Karpas-422 (cell line): ENCODE data around the gene OMG. TPM values are rescaled to one million over a fixed set of nuclear protein-coding genes. Genes with fewer than 3 reads are reported as not detected.
"Not testable (repeated sequence)": the region's sequence is repeated elsewhere in the genome, so short reads cannot be mapped to it uniquely, and the experiment has no call there.

Experiments used
- DNase-seq: peaks from one replicate; pipeline ENCODE4 v3.0.0-alpha.2; 2015
- H2AFZ ChIP-seq: fragments of 200-600 bp; sonication (generic); 2 replicates; pipeline ENCODE4 v1.6.1; 2014; ENCODE audit warnings: antibody characterized with exemption, low read length, mixed read lengths
- H3K27ac ChIP-seq: fragments of 200-600 bp; sonication (generic); 2 replicates; pipeline ENCODE4 v1.5.1; 2014; ENCODE audit warnings: mild to moderate bottlenecking, low read length, moderate library complexity
- H3K27me3 ChIP-seq: fragments of 200-600 bp; sonication (generic); 2 replicates; pipeline ENCODE4 v1.6.1; 2014; ENCODE audit warnings: low read length, mixed read lengths
- H3K36me3 ChIP-seq: fragments of 200-600 bp; sonication (generic); 2 replicates; pipeline ENCODE4 v1.6.1; 2014; ENCODE audit warnings: low read length, mixed read lengths; ENCODE audit not compliant: insufficient read depth
- H3K4me1 ChIP-seq: fragments of 200-600 bp; sonication (generic); 2 replicates; pipeline ENCODE4 v1.6.1; 2014; ENCODE audit warnings: mild to moderate bottlenecking, low read length, mixed read lengths
- H3K4me2 ChIP-seq: fragments of 200-600 bp; sonication (generic); 2 replicates; pipeline ENCODE4 v1.6.1; 2014; ENCODE audit warnings: low read length, low read depth, mild to moderate bottlenecking; ENCODE audit not compliant: poor library complexity, severe bottlenecking
- H3K4me3 ChIP-seq: fragments of 200-600 bp; sonication (generic); 2 replicates; pipeline ENCODE4 v1.5.1; 2014; ENCODE audit warnings: mild to moderate bottlenecking, antibody characterized with exemption, low read length, mixed read lengths
- H3K79me2 ChIP-seq: fragments of 200-600 bp; sonication (generic); 2 replicates; pipeline ENCODE4 v1.6.1; 2014; ENCODE audit warnings: mild to moderate bottlenecking, low read length, mixed read lengths
- H3K9ac ChIP-seq: fragments of 200-600 bp; sonication (generic); 2 replicates; pipeline ENCODE4 v1.6.0; 2014; ENCODE audit warnings: low read length
- H3K9me2 ChIP-seq: fragments of 200-600 bp; sonication (generic), shearing (Covaris generic); replicated peaks from 2 replicates; pipeline ENCODE4 v1.6.0; 2014; ENCODE audit warnings: mild to moderate bottlenecking, low read length, moderate library complexity; ENCODE audit not compliant: insufficient read depth
- H3K9me3 ChIP-seq: fragments of 300-700, 200-600 bp; sonication (generic); 2 replicates; pipeline ENCODE4 v1.6.1; 2014; ENCODE audit warnings: low read length, mixed read lengths
- H4K20me1 ChIP-seq: fragments of 200-600 bp; sonication (generic); 2 replicates; pipeline ENCODE4 v1.6.1; 2014; ENCODE audit warnings: mild to moderate bottlenecking, antibody characterized with exemption, low read length, low read depth; ENCODE audit not compliant: insufficient read depth
- total RNA-seq: library from RNA; depleted of rRNA; stranded (reverse); fragments of >200 nt; shearing (Covaris generic); gene quantifications from 2 replicates; pipeline ENCODE4 v1.2.3, GENCODE V29; 2014; ENCODE audit warnings: low replicate concordance

OMG gene
- total RNA-seq, 1 experiment from 2014 or later = 0.11 TPM

- H3K27ac ChIP-seq = no peak overlapping the region
- no peak overlapping the region for H3K9ac ChIP-seq
- H3K79me2 ChIP-seq = peaks cover 38% of the 10 kb centered on the region
- H4K20me1 ChIP-seq = no peaks in the 10 kb centered on the region
- H3K27me3 ChIP-seq = no peaks in the 10 kb centered on the region
- H3K4me3 ChIP-seq = no peak overlapping the region
- H3K9me2 ChIP-seq = no peaks in the 10 kb centered on the region
- no peak overlapping the region for H2AFZ ChIP-seq
- peaks cover 21% of the 10 kb centered on the region; the same call in 1 of the 2 replicates for H3K36me3 ChIP-seq
- H3K4me2 ChIP-seq = no peak overlapping the region
- peaks cover 7% of the 10 kb centered on the region; the same call in 1 of the 2 replicates for H3K4me1 ChIP-seq
- H3K9me3 ChIP-seq = no peaks in the 10 kb centered on the region
- DNase-seq = no peak
Observed at GRCh38 chr17:31296142-31296541, 897 bp downstream of the OMG start.

GRCh38 chr17:31295489-31295871, 1.6 kb downstream of the OMG start:
- H3K27ac ChIP-seq = no peak overlapping the region
- peaks cover 31% of the 10 kb centered on the region for H3K79me2 ChIP-seq
- no peak overlapping the region for H3K4me3 ChIP-seq
- no peak overlapping the region for H3K4me2 ChIP-seq
- no peaks in the 10 kb centered on the region for H4K20me1 ChIP-seq
- no peaks in the 10 kb centered on the region for H3K9me2 ChIP-seq
- peaks cover 7% of the 10 kb centered on the region; the same call in 1 of the 2 replicates for H3K4me1 ChIP-seq
- H3K9me3 ChIP-seq = no peaks in the 10 kb centered on the region
- no peak overlapping the region for H2AFZ ChIP-seq
- peaks cover 16% of the 10 kb centered on the region; the same call in 1 of the 2 replicates for H3K36me3 ChIP-seq
- no peak for DNase-seq
- H3K9ac ChIP-seq = no peak overlapping the region
- H3K27me3 ChIP-seq = no peaks in the 10 kb centered on the region

- H3K9me2 ChIP-seq = no peaks in the 10 kb centered on the region
- no peaks in the 10 kb centered on the region for H3K9me3 ChIP-seq
- no peak for DNase-seq
- no peak overlapping the region for H2AFZ ChIP-seq
- peaks cover 7% of the 10 kb centered on the region; the same call in 1 of the 2 replicates for H3K4me1 ChIP-seq
- no peaks in the 10 kb centered on the region for H4K20me1 ChIP-seq
- H3K27me3 ChIP-seq = no peaks in the 10 kb centered on the region
- peaks cover 16% of the 10 kb centered on the region; the same call in 1 of the 2 replicates for H3K36me3 ChIP-seq
- no peak overlapping the region for H3K9ac ChIP-seq
- no peak overlapping the region for H3K4me2 ChIP-seq
- no peak overlapping the region for H3K4me3 ChIP-seq
- H3K79me2 ChIP-seq = peaks cover 31% of the 10 kb centered on the region
- no peak overlapping the region for H3K27ac ChIP-seq
Observed at GRCh38 chr17:31294820-31295488, 2.1 kb downstream of the OMG start.

- Histone ChIP-seq H3K4me3 (no peak overlapping the region), H3K9me2 (no peaks in the 10 kb centered on the region), H3K9ac (no peak overlapping the region), H3K27me3 (no peaks in the 10 kb centered on the region), H3K9me3 (no peaks in the 10 kb centered on the region), H2AFZ (no peak overlapping the region), H3K79me2 (peaks cover 25% of the 10 kb centered on the region), H3K27ac (no peak overlapping the region), H3K36me3 (peaks cover 16% of the 10 kb centered on the region; the same call in 1 of the 2 replicates), H3K4me2 (no peak overlapping the region), H3K4me1 (peaks cover 7% of the 10 kb centered on the region; the same call in 1 of the 2 replicates), H4K20me1 (no peaks in the 10 kb centered on the region)
- DNase-seq = no peak
Observed at GRCh38 chr17:31294231-31294630, 2.8 kb downstream of the OMG start.

GRCh38 chr17:31293581-31293980, 3.5 kb downstream of the OMG start:
- Histone ChIP-seq H3K4me3 (no peak overlapping the region), H3K4me1 (peaks cover 7% of the 10 kb centered on the region; the same call in 1 of the 2 replicates), H2AFZ (no peak overlapping the region), H3K27me3 (no peaks in the 10 kb centered on the region), H3K9me2 (no peaks in the 10 kb centered on the region), H3K9ac (no peak overlapping the region), H4K20me1 (no peaks in the 10 kb centered on the region), H3K36me3 (peaks cover 14% of the 10 kb centered on the region; the same call in 1 of the 2 replicates), H3K9me3 (no peaks in the 10 kb centered on the region), H3K79me2 (peaks cover 21% of the 10 kb centered on the region), H3K27ac (no peak overlapping the region), H3K4me2 (no peak overlapping the region)
- no peak for DNase-seq

GRCh38 chr17:31291820-31292219, 5.2 kb downstream of the OMG start:
- Histone ChIP-seq H3K79me2 (peaks cover 18% of the 10 kb centered on the region), H3K4me3 (no peak overlapping the region), H3K27ac (no peak overlapping the region), H3K27me3 (no peaks in the 10 kb centered on the region), H3K9me2 (no peaks in the 10 kb centered on the region), H2AFZ (no peak overlapping the region), H3K9ac (no peak overlapping the region), H3K4me1 (peaks cover 7% of the 10 kb centered on the region; the same call in 1 of the 2 replicates), H4K20me1 (no peaks in the 10 kb centered on the region), H3K36me3 (peaks cover 9% of the 10 kb centered on the region; the same call in 1 of the 2 replicates), H3K9me3 (no peaks in the 10 kb centered on the region), H3K4me2 (no peak overlapping the region)
- no peak for DNase-seq

GRCh38 chr17:31289790-31290189, 7.2 kb downstream of the OMG start:
- H3K9me2 ChIP-seq = no peaks in the 10 kb centered on the region
- H3K36me3 ChIP-seq = peaks cover 9% of the 10 kb centered on the region; the same call in 1 of the 2 replicates
- no peak overlapping the region for H3K4me2 ChIP-seq
- no peaks in the 10 kb centered on the region for H3K9me3 ChIP-seq
- H3K4me3 ChIP-seq = no peak overlapping the region
- peaks cover 13% of the 10 kb centered on the region for H3K79me2 ChIP-seq
- H4K20me1 ChIP-seq = no peaks in the 10 kb centered on the region
- no peak for DNase-seq
- no peak overlapping the region for H2AFZ ChIP-seq
- H3K9ac ChIP-seq = no peak overlapping the region
- H3K27me3 ChIP-seq = no peaks in the 10 kb centered on the region
- H3K4me1 ChIP-seq = peaks cover 7% of the 10 kb centered on the region; the same call in 1 of the 2 replicates
- H3K27ac ChIP-seq = no peak overlapping the region

GRCh38 chr17:31287932-31288331, 9.1 kb downstream of the OMG start:
- not testable (repeated sequence) for H3K9me3 ChIP-seq, H2AFZ ChIP-seq, H4K20me1 ChIP-seq, DNase-seq, H3K4me3 ChIP-seq, H3K36me3 ChIP-seq, H3K4me1 ChIP-seq, H3K4me2 ChIP-seq, H3K27me3 ChIP-seq, H3K27ac ChIP-seq, H3K9ac ChIP-seq, H3K9me2 ChIP-seq
- peaks cover 10% of the 10 kb centered on the region for H3K79me2 ChIP-seq
